BLaER1 (cell line): ENCODE measurements around the gene CAMSAP3.
A peak's percentile ranks its signal among the peaks of the same experiment; 100 is the strongest.
"Not testable (repeated sequence)": the region's sequence is repeated elsewhere in the genome, so short reads cannot be mapped to it uniquely, and the experiment has no call there.

Source experiments
- H3K27ac ChIP-seq: shearing (Covaris generic); formaldehyde crosslinking; 2 replicates; pipeline ENCODE4 v1.8.1; 2022
- H3K27me3 ChIP-seq: shearing (Covaris generic); formaldehyde crosslinking; 2 replicates; pipeline ENCODE4 v1.8.1; 2022
- H3K36me3 ChIP-seq: shearing (Covaris generic); formaldehyde crosslinking; 2 replicates; pipeline ENCODE4 v1.8.1; 2022
- H3K4me1 ChIP-seq: shearing (Covaris generic); formaldehyde crosslinking; 2 replicates; pipeline ENCODE4 v1.8.1; 2022
- H3K4me2 ChIP-seq: shearing (Covaris generic); formaldehyde crosslinking; 2 replicates; pipeline ENCODE4 v1.8.1; 2022
- H3K4me3 ChIP-seq: shearing (Covaris generic); formaldehyde crosslinking; 2 replicates; pipeline ENCODE4 v1.8.1; 2022
- H3K9ac ChIP-seq: shearing (Covaris generic); formaldehyde crosslinking; 2 replicates; pipeline ENCODE4 v1.8.1; 2022
- H3K9me3 ChIP-seq: shearing (Covaris generic); formaldehyde crosslinking; 2 replicates; pipeline ENCODE4 v1.8.1; 2022
- H4K20me1 ChIP-seq: shearing (Covaris generic); formaldehyde crosslinking; 2 replicates; pipeline ENCODE4 v1.8.1; 2022
- Cebpa-rat ChIP-seq: shearing (Covaris generic); IDR thresholded peaks from 2 replicates; pipeline ENCODE4 v1.8.1; 2022

Gene CAMSAP3

GRCh38 chr19:7570761-7571160 is 24.9 kb upstream of the CAMSAP3 start:
- Histone ChIP-seq H3K4me1 (no peaks in the 10 kb centered on the region), H3K4me3 (no peak overlapping the region), H3K27me3 (no peaks in the 10 kb centered on the region), H3K36me3 (no peaks in the 10 kb centered on the region), H3K9me3 (no peaks in the 10 kb centered on the region), H3K9ac (no peak overlapping the region), H4K20me1 (no peaks in the 10 kb centered on the region), H3K27ac (no peak overlapping the region), H3K4me2 (no peak overlapping the region)
- no peak for TF ChIP-seq Cebpa-rat

DNA sequence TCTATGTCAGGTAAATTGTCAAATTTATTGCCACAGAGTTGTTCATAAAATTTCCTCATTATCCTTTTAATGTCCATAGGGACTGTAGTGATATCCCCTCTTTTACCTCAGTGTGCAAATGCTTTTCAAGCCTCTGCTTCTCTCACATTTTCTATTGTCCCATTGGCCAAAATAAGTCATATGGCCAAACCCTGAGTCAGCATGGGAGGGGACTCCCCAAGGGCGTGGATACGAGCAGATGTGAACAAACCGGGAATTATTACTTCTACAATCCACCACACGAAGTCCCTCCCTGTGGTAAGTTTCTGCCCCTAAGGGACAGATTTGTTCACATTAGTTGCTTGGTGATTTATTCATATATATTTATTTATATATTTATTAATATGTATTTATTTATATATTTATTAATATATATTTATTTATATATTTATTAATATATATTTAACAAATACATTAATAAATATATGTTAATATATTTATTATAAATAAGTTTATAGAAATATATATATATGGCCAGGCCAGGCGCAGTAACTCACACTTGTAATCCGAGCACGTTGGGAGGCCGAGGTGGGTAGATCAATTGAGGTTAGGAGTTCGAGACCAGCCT is 20.1 kb upstream of the CAMSAP3 start:
- no peaks in the 10 kb centered on the region for H3K4me1 ChIP-seq
- no peaks in the 10 kb centered on the region for H4K20me1 ChIP-seq
- no peak overlapping the region for H3K4me3 ChIP-seq
- H3K4me2 ChIP-seq = no peak overlapping the region
- no peaks in the 10 kb centered on the region for H3K36me3 ChIP-seq
- no peak overlapping the region for H3K27ac ChIP-seq
- no peak overlapping the region for H3K9ac ChIP-seq
- TF ChIP-seq Cebpa-rat = no peak
- no peaks in the 10 kb centered on the region for H3K9me3 ChIP-seq
- H3K27me3 ChIP-seq = no peaks in the 10 kb centered on the region

DNA sequence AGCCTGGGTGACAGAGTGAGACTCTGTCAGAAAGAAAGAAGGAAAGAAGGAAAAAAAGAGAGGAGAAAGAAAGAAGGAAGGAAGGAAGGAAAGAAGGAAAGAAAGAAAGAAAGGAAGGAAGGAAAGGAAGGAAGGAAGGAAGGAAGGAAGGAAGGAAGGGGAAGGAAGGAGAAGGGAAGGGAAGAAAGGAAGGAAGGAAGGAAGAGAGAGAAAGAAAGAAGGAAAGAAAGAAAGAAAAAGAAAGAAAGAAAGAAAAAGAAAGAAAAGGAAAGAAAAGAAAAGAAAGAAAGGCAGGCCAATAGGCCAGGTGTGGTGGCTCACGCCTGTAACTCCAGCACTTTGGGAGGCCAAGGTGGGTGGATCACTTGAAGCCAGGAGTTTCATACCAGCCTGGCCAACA is 18.2 kb upstream of the CAMSAP3 start:
- H3K27me3 ChIP-seq, H3K27ac ChIP-seq, H3K9ac ChIP-seq, H3K9me3 ChIP-seq, H3K4me3 ChIP-seq, H3K4me1 ChIP-seq, H3K4me2 ChIP-seq, H3K36me3 ChIP-seq, H4K20me1 ChIP-seq: not testable (repeated sequence)

DNA sequence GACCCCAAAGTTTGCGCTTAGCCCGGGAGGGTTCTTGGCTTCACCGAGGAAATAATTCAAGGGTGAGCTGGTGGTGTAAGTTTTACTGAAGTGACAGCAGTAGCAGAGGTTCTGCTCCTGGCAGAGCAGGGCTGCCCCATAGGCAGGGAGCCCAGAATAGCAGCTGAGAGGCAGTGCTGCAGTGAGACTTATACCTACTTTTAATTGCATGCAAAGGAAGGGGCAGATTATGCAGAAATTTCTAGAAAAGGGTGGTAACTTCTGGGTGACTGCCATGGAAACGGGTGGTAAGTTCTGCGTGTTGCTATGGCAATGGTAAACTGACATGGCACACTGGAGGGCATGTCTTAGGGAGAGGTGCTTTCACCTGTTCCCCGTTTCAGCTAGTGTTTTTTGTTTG is 17.5 kb upstream of the CAMSAP3 start:
- Histone ChIP-seq H4K20me1 (no peaks in the 10 kb centered on the region), H3K9ac (no peak overlapping the region), H3K4me2 (no peak overlapping the region), H3K36me3 (no peaks in the 10 kb centered on the region), H3K27me3 (no peaks in the 10 kb centered on the region), H3K27ac (no peak overlapping the region), H3K4me1 (no peaks in the 10 kb centered on the region), H3K9me3 (no peaks in the 10 kb centered on the region), H3K4me3 (no peak overlapping the region)
- TF ChIP-seq Cebpa-rat = no peak

DNA sequence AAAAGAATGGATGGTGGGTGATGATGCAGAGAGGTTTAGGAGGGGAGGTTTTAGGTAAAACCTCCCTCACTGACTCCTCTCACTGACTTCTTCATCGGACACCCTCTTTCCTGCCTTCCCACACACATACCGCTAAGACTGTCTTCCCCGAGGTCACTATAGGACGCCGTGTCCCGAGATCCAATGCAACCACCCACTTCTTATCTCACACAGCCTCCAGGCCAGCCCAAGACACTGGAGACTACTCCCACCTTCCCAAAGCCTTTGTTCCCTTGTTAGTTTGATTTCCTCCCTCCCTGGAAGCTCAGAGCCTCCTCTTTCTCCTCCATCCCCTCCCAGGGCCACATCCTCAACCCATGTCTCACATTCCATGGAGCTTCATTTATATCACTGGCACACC is 16.5 kb upstream of the CAMSAP3 start:
- no peak overlapping the region for H3K4me2 ChIP-seq
- no peak overlapping the region for H3K9ac ChIP-seq
- H3K27ac ChIP-seq = no peak overlapping the region

DNA sequence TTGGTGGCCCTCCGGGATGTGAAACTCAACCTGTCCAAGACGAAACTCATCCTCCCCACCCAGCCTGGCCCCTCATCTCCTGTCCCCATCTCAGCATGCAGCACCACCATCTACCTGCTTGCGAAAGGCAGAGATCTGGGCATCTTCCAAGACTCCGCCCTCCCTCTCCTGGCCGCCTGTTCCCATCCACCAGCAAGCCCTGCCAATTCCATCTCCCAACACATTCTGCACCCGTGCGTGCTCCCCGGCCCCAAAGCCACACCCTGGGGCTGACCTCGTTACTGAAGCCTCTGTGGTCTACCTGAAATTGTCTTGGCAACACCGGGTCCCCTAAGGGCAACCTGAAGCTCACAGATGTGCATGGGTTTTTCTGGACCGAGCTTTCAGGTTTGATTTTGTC is 13.2 kb upstream of the CAMSAP3 start:
- TF ChIP-seq Cebpa-rat = no peak
- H3K36me3 ChIP-seq = no peaks in the 10 kb centered on the region
- H4K20me1 ChIP-seq = no peaks in the 10 kb centered on the region
- H3K27me3 ChIP-seq = no peaks in the 10 kb centered on the region
- H3K9me3 ChIP-seq = no peaks in the 10 kb centered on the region
- H3K27ac ChIP-seq = no peak overlapping the region
- no peak overlapping the region for H3K4me2 ChIP-seq
- H3K4me1 ChIP-seq = no peaks in the 10 kb centered on the region
- H3K9ac ChIP-seq = no peak overlapping the region
- H3K4me3 ChIP-seq = no peak overlapping the region

More for the DNA sequence above, 16.5 kb upstream of the CAMSAP3 start:
- Histone ChIP-seq H3K4me1 (no peaks in the 10 kb centered on the region), H3K36me3 (no peaks in the 10 kb centered on the region), H3K4me3 (no peak overlapping the region), H4K20me1 (no peaks in the 10 kb centered on the region), H3K27me3 (no peaks in the 10 kb centered on the region), H3K9me3 (no peaks in the 10 kb centered on the region)
- TF ChIP-seq Cebpa-rat = no peak

DNA sequence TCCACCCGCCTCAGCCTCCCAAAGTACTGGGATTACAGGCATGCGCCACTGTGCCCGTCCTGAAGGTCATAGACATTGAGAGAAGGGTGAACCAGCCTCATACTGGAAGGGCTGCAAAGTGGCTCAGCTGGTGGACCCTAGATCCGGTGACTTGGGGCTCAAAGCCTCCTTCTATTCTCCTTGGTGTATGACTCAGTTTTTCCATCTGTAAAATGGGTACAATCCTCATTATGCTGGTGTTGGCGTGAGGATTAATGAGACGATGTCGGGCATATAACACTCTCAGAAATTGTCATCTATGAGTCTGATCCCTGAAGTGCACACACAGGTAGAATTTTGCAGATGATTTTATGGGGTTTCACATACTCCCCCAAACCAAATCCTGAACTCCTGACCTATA is 5.8 kb upstream of the CAMSAP3 start:
- Histone ChIP-seq H3K27ac (no peak overlapping the region), H3K4me3 (no peak overlapping the region), H3K4me2 (no peak overlapping the region), H4K20me1 (no peaks in the 10 kb centered on the region), H3K9ac (no peak overlapping the region), H3K9me3 (no peaks in the 10 kb centered on the region), H3K4me1 (no peaks in the 10 kb centered on the region), H3K36me3 (no peaks in the 10 kb centered on the region), H3K27me3 (peaks cover 8% of the 10 kb centered on the region; the same call in 1 of the 2 replicates)
- TF ChIP-seq Cebpa-rat = no peak

DNA sequence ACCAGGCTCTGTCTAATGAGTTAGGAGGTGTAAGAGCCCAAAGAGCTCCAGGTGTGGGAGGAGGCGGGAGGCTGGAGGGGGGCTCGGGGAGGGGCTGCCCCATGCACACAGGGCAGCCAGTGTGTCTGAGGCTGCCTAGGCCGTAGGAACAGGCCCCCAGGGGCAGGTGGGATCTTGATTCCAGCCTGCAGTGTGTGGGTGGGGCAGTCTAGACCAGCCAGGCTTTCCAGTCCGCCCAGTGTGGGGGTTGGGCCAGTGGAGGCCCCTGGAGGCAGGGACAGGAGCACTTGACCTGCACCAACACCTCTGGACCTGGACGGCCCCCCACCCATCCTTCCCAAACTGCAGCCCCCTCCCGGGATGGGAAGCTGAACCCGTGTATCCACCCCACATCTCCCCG is 5.4 kb upstream of the CAMSAP3 start:
- H4K20me1 ChIP-seq = no peaks in the 10 kb centered on the region
- H3K27ac ChIP-seq = no peak overlapping the region
- TF ChIP-seq Cebpa-rat = no peak
- H3K9ac ChIP-seq = no peak overlapping the region
- no peak overlapping the region for H3K4me3 ChIP-seq
- H3K9me3 ChIP-seq = no peaks in the 10 kb centered on the region
- no peaks in the 10 kb centered on the region for H3K4me1 ChIP-seq
- H3K36me3 ChIP-seq = no peaks in the 10 kb centered on the region
- H3K4me2 ChIP-seq = no peak overlapping the region
- peaks cover 12% of the 10 kb centered on the region; the same call in 1 of the 2 replicates for H3K27me3 ChIP-seq

DNA sequence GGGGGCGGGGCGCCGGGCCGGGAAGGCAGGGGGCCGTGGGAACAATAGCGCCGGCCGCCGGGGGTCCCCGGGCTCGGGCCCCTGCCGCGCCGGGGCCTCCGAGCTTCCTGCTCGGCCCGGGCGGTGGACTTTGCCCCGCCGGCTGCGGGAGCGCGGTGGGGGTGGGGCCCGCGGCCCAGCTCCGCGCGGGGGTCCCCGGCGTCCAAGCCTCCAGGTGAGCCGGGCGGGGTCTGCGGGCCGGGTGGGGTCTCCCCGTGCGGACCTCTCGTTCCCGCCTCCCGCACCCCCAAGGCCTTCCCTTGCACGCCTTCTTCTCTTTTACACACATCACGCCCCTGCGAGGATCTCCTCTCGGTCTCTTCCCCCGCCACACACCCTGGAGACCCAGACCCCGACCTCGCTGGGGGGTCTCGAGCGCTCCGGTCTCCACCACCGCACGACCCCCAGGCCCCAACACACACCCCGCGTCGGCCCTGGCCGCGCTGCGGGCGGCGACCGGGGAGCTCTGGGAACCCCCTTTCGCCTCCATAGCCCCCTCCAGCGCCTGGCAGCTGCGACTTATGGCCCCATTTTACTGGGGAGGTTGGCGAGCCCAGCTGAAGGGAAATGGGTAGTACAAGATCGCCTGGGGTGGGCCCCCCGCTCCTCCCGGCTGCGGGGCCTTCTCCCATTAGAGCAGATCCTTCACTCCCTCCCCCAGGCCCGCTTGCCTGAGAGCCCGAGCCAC is 711 bp downstream of the CAMSAP3 start:
- Histone ChIP-seq H3K4me3 (peak overlapping the region; percentile 72), H3K9me3 (no peaks in the 10 kb centered on the region), H4K20me1 (peaks cover 26% of the 10 kb centered on the region), H3K27me3 (peaks cover 49% of the 10 kb centered on the region), H3K27ac (no peak overlapping the region), H3K36me3 (no peaks in the 10 kb centered on the region), H3K4me2 (peak overlapping the region; percentile 79), H3K9ac (no peak overlapping the region), H3K4me1 (peaks cover 7% of the 10 kb centered on the region)
- no peak for TF ChIP-seq Cebpa-rat

- no peak overlapping the region for H3K4me3 ChIP-seq
- H3K9ac ChIP-seq = no peak overlapping the region
- peaks cover 53% of the 10 kb centered on the region for H3K27me3 ChIP-seq
- H3K9me3 ChIP-seq = no peaks in the 10 kb centered on the region
- peaks cover 7% of the 10 kb centered on the region for H3K4me1 ChIP-seq
- H3K27ac ChIP-seq = no peak overlapping the region
- TF ChIP-seq Cebpa-rat = no peak
- peaks cover 26% of the 10 kb centered on the region for H4K20me1 ChIP-seq
- H3K4me2 ChIP-seq = no peak overlapping the region
- no peaks in the 10 kb centered on the region for H3K36me3 ChIP-seq
These were observed 2.0 kb downstream of the CAMSAP3 start for GRCh38 chr19:7597689-7598088.
